GM23338 (cell line): ENCODE data around the gene OTUB1.

ENCODE experiments used
- CREB1 ChIP-seq: fragments of 250-450 bp; sonication (Bioruptor Pico); IDR thresholded peaks from 2 replicates; pipeline ENCODE4 v1.5.0; 2020; ENCODE audit warnings: low read depth, mild to moderate bottlenecking, moderate library complexity
- CTCF ChIP-seq, 2 experiments: fragments of 200-600 bp in 1 of 2; sonication (generic) in 1 of 2; conservative IDR thresholded peaks; 2 replicates each; pipeline versions ENCODE4 v1.5.1 to v1.6.1; 2016 to 2017; ENCODE audit warnings: antibody characterized with exemption in 2 of 2, low read depth in 2 of 2, mild to moderate bottlenecking in 2 of 2, moderate library complexity in 1 of 2
- EZH2 ChIP-seq: fragments of 200-600 bp; sonication (generic); IDR thresholded peaks from one replicate; pipeline ENCODE4 v1.8.0; 2017; ENCODE audit warnings: antibody characterized with exemption, mild to moderate bottlenecking, low read depth; ENCODE audit not compliant: unreplicated experiment
- EZH2phosphoT487 ChIP-seq: fragments of 200-600 bp; sonication (generic); IDR thresholded peaks from one replicate; pipeline ENCODE4 v1.8.1; 2018; ENCODE audit warnings: antibody characterized with exemption; ENCODE audit not compliant: unreplicated experiment
- POLR2AphosphoS5 ChIP-seq: IDR thresholded peaks from 2 replicates; pipeline ENCODE4 v1.6.1; 2016; ENCODE audit warnings: antibody characterized with exemption, low read depth
- REST ChIP-seq: IDR thresholded peaks from one replicate; pipeline ENCODE4 v1.6.1; 2018; ENCODE audit warnings: antibody characterized with exemption; ENCODE audit not compliant: unreplicated experiment

GRCh38 chr11:63991558-63991957 lies 5.3 kb downstream of the OTUB1 start:
- TF ChIP-seq REST (no peak), CTCF (conservative IDR thresholded peaks at IDR 0.05; ENCODE audit: low read depth in 2 of 2) (no peak), EZH2phosphoT487 (no peak), CREB1 (CRISPR knock-in tag) (no peak), POLR2AphosphoS5 (no peak), EZH2 (no peak)
